ENCODE measurements around the gene REPS2. TPM values are rescaled to one million over a fixed set of nuclear protein-coding genes. Genes with fewer than 3 reads are reported as not detected.

REPS2 gene
- total RNA-seq, 1 experiment from 2014 or later, result 3.7 TPM

- Histone ChIP-seq H3K18ac (ENCODE audit: insufficient read length, low read depth, low read length) (no peak overlapping the region), H3K27ac (ENCODE audit: insufficient read length, low read depth, low read length) (no peak overlapping the region), H2BK12ac (ENCODE audit: insufficient read length, low read depth, low read length) (no peak overlapping the region), H4K5ac (ENCODE audit: insufficient read length, low read depth, low read length) (no peak overlapping the region), H3K4ac (ENCODE audit: low read depth, low read length) (no peak overlapping the region), H3K4me1 (ENCODE audit: insufficient read depth, low read length) (no peaks in the 10 kb centered on the region), H2BK5ac (ENCODE audit: insufficient read length, low read length) (no peak overlapping the region), H4K91ac (ENCODE audit: insufficient read length, low read depth, low read length) (no peak overlapping the region), H3K9me3 (ENCODE audit: control insufficient read depth, low read depth, low read length) (no peaks in the 10 kb centered on the region), H3K4me2 (ENCODE audit: insufficient read depth, insufficient read length, low read length) (no peak overlapping the region), H3K9ac (ENCODE audit: extremely low read depth, insufficient read length, low read length) (no peak overlapping the region), H2AK5ac (ENCODE audit: insufficient read length, low read length) (no peak overlapping the region), H2BK20ac (ENCODE audit: low read depth, low read length, poor library complexity, severe bottlenecking) (no peak overlapping the region), H3K14ac (ENCODE audit: insufficient read depth, low read length) (no peak overlapping the region), H2BK15ac (ENCODE audit: low read depth, low read length) (no peak overlapping the region), H3K79me2 (ENCODE audit: insufficient read depth, low read length) (no peaks in the 10 kb centered on the region), H3K23ac (ENCODE audit: insufficient read length, low read depth, low read length) (no peak overlapping the region), H2AFZ (ENCODE audit: low read length) (no peak overlapping the region), H3K27me3 (ENCODE audit: insufficient read depth, low read length) (no peaks in the 10 kb centered on the region), H4K8ac (replicated peaks; ENCODE audit: insufficient read length, low read depth, low read length) (no peak overlapping the region), H2BK120ac (ENCODE audit: low read depth, low read length, poor library complexity, severe bottlenecking) (no peak overlapping the region), H3K56ac (ENCODE audit: insufficient read length, low read depth, low read length) (no peak overlapping the region), H3K79me1 (ENCODE audit: insufficient read depth, low read depth, low read length, poor library complexity, severe bottlenecking) (no peaks in the 10 kb centered on the region), H3K23me2 (ENCODE audit: insufficient read length, low read depth, low read length, poor library complexity, severe bottlenecking) (no peaks in the 10 kb centered on the region), H4K20me1 (ENCODE audit: control insufficient read depth, insufficient read depth, insufficient read length) (no peaks in the 10 kb centered on the region), H3T11ph (ENCODE audit: low read length) (no peak overlapping the region)
- Mint-ChIP-seq H3K36me3 (ENCODE audit: insufficient read depth in 1 of 3, low read depth in 3 of 3) (no peaks in the 10 kb centered on the region), H3K27ac (no peak overlapping the region), H3K4me1 (peaks cover 7 to 9% of the 10 kb centered on the region in 2 experiments), H3K9me3 (no peaks in the 10 kb centered on the region), H3K27me3 (ENCODE audit: low read depth) (no peaks in the 10 kb centered on the region), H3K4me3 (no peak overlapping the region)
- WGBS (ENCODE audit: extremely low coverage, insufficient read length, low lambda C conversion rate), result no CpG with 5 or more reads among the region's 3 CpGs
- no peak for DNase-seq
- TF ChIP-seq, protein P1, sequence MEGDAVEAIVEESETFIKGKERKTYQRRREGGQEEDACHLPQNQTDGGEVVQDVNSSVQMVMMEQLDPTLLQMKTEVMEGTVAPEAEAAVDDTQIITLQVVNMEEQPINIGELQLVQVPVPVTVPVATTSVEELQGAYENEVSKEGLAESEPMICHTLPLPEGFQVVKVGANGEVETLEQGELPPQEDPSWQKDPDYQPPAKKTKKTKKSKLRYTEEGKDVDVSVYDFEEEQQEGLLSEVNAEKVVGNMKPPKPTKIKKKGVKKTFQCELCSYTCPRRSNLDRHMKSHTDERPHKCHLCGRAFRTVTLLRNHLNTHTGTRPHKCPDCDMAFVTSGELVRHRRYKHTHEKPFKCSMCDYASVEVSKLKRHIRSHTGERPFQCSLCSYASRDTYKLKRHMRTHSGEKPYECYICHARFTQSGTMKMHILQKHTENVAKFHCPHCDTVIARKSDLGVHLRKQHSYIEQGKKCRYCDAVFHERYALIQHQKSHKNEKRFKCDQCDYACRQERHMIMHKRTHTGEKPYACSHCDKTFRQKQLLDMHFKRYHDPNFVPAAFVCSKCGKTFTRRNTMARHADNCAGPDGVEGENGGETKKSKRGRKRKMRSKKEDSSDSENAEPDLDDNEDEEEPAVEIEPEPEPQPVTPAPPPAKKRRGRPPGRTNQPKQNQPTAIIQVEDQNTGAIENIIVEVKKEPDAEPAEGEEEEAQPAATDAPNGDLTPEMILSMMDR (conservative IDR thresholded peaks at IDR 0.05), result no peak
Measured at GRCh38 chrX:16914058-16914457, 32.4 kb upstream of the REPS2 start.
